ENCODE data around the gene PSMD11.

Gene PSMD11

DNA sequence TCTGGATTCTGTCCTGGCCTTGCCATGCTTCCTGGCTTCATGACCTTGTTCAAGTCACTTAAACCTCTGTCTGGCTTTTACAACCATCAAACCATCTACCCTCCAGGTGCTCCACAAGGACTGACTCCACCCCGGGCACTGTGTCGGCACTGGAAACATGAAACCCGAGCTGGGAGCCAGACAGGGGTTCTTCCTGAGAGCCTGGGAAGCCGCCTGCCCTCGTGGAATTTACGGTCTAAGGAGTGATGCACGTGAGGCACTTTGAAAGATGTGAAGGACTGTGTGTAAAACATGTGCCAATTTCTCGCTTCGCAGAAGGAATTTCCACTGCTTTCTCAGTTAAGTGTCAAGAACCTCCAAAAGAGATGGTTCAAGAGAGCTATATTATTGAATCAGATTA is 54.1 kb downstream of the PSMD11 start:
- H3K4me3 ChIP-seq (ENCODE audit: low read depth, low read length) = no peak overlapping the region
- no peak overlapping the region for H2BK12ac ChIP-seq (ENCODE audit: low read length)
- H3K27ac ChIP-seq (ENCODE audit: low read depth, low read length) = no peak overlapping the region
- no peak overlapping the region for H3K14ac ChIP-seq (ENCODE audit: low read length)
- no peak overlapping the region for H4K8ac ChIP-seq (ENCODE audit: low read depth, low read length)
- H3K18ac ChIP-seq (ENCODE audit: low read length) = no peak overlapping the region
- no peaks in the 10 kb centered on the region for H3K79me1 ChIP-seq (ENCODE audit: low read length)
- H3K9me3 ChIP-seq (ENCODE audit: insufficient read depth, low read depth, low read length) = no peaks in the 10 kb centered on the region
- H2AK5ac ChIP-seq (ENCODE audit: low read length) = no peak overlapping the region
- H3K79me2 ChIP-seq (ENCODE audit: control insufficient read depth, insufficient read depth, low read length, poor library complexity) = no peaks in the 10 kb centered on the region
- H4K91ac ChIP-seq (ENCODE audit: low read depth, low read length) = no peak overlapping the region
- H2BK120ac ChIP-seq (ENCODE audit: insufficient read depth, low read length, poor library complexity) = no peak overlapping the region
- H3K36me3 ChIP-seq (ENCODE audit: control insufficient read depth in 1 of 2, insufficient read depth in 2 of 2, low read length in 2 of 2) = no peaks in the 10 kb centered on the region
- no peak overlapping the region for H3K4ac ChIP-seq (ENCODE audit: low read depth, low read length)
- H3K4me2 ChIP-seq (ENCODE audit: low read length) = no peak overlapping the region
- H3K4me1 ChIP-seq (ENCODE audit: control insufficient read depth in 1 of 2, insufficient read depth in 2 of 2, low read length in 2 of 2) = peaks cover 4 to 8% of the 10 kb centered on the region in 2 experiments
- no peaks in the 10 kb centered on the region for H3K27me3 ChIP-seq (ENCODE audit: insufficient read depth, low read length)
- no peak for DNase-seq
- WGBS (ENCODE audit: extremely low coverage, insufficient coverage, insufficient read length) = no CpG with 5 or more reads among the region's 9 CpGs
- H4K12ac ChIP-seq (ENCODE audit: low read depth, low read length) = no peak overlapping the region
- no peak overlapping the region for H2AFZ ChIP-seq (ENCODE audit: insufficient read depth, low read length, poor library complexity)
- no peak overlapping the region for H3K9ac ChIP-seq (ENCODE audit: low read length)
- no peak overlapping the region for H3K23ac ChIP-seq (ENCODE audit: low read length)
- H2BK5ac ChIP-seq (ENCODE audit: low read depth, low read length, poor library complexity) = no peak overlapping the region

DNA sequence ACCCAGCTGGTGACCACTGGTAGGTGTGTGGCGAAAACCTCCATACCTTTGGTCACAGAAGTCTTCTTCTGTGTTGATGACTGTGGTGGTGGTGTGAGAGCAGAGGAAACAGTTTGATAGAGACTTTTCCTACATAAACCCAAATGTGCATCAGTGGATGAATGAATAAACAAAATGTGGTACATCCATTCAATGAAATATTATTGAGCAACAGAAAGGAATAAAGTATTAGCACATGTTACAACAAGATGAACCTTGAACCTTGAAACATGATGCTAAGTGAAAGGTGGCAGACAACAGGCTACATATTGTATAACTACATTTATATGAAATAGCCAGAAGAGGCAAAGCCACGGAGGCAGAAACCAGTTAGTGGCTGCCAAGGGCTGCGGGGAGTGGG is 57.7 kb downstream of the PSMD11 start:
- no peaks in the 10 kb centered on the region for H3K27me3 ChIP-seq (ENCODE audit: insufficient read depth, low read length)
- no peak overlapping the region for H2BK12ac ChIP-seq (ENCODE audit: low read length)
- H3K4me3 ChIP-seq (ENCODE audit: low read depth, low read length) = no peak overlapping the region
- WGBS (ENCODE audit: extremely low coverage, insufficient coverage, insufficient read length) = no CpG with 5 or more reads among the region's 3 CpGs
- no peak overlapping the region for H3K14ac ChIP-seq (ENCODE audit: low read length)
- H3K23ac ChIP-seq (ENCODE audit: low read length) = no peak overlapping the region
- H3K27ac ChIP-seq (ENCODE audit: low read depth, low read length) = no peak overlapping the region
- H3K18ac ChIP-seq (ENCODE audit: low read length) = no peak overlapping the region
- H3K79me2 ChIP-seq (ENCODE audit: control insufficient read depth, insufficient read depth, low read length, poor library complexity) = no peaks in the 10 kb centered on the region
- no peak overlapping the region for H4K91ac ChIP-seq (ENCODE audit: low read depth, low read length)
- DNase-seq = no peak
- H2AK5ac ChIP-seq (ENCODE audit: low read length) = no peak overlapping the region
- no peaks in the 10 kb centered on the region for H3K79me1 ChIP-seq (ENCODE audit: low read length)
- H3K9me3 ChIP-seq (ENCODE audit: insufficient read depth, low read depth, low read length) = no peaks in the 10 kb centered on the region
- H2BK5ac ChIP-seq (ENCODE audit: low read depth, low read length, poor library complexity) = no peak overlapping the region
- H2BK120ac ChIP-seq (ENCODE audit: insufficient read depth, low read length, poor library complexity) = no peak overlapping the region
- H3K9ac ChIP-seq (ENCODE audit: low read length) = no peak overlapping the region
- H4K12ac ChIP-seq (ENCODE audit: low read depth, low read length) = no peak overlapping the region
- no peak overlapping the region for H4K8ac ChIP-seq (ENCODE audit: low read depth, low read length)
- H3K4ac ChIP-seq (ENCODE audit: low read depth, low read length) = no peak overlapping the region
- no peaks in the 10 kb centered on the region for H3K36me3 ChIP-seq (ENCODE audit: control insufficient read depth in 1 of 2, insufficient read depth in 2 of 2, low read length in 2 of 2)
- H2AFZ ChIP-seq (ENCODE audit: insufficient read depth, low read length, poor library complexity) = no peak overlapping the region
- H3K4me2 ChIP-seq (ENCODE audit: low read length) = no peak overlapping the region
- H3K4me1 ChIP-seq (ENCODE audit: control insufficient read depth in 1 of 2, insufficient read depth in 2 of 2, low read length in 2 of 2) = peaks cover 0 to 5% of the 10 kb centered on the region in 2 experiments

DNA sequence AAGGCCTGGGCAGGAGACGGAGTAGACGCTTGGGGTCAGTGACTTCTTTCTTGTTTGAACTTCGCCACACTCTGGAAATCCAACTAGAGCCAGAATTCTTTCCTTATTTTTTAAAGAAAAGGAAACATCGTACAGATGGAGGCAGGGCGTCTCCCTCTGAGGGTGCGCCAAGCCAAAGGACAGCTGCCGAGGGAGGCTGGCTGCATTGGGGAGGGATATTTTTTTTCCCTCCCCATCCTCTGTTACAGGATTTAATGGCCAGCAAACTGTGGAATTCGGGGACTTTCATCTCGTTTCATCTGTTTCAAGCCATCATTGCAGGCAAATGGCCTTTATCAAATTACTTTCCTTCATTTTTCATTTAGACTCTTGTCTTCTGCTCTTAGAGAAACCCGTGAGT is 58.4 kb downstream of the PSMD11 start:
- DNase-seq = no peak
- H3K79me2 ChIP-seq (ENCODE audit: control insufficient read depth, insufficient read depth, low read length, poor library complexity) = no peaks in the 10 kb centered on the region
- H3K14ac ChIP-seq (ENCODE audit: low read length) = no peak overlapping the region
- H3K79me1 ChIP-seq (ENCODE audit: low read length) = no peaks in the 10 kb centered on the region
- H3K9ac ChIP-seq (ENCODE audit: low read length) = no peak overlapping the region
- no peak overlapping the region for H3K18ac ChIP-seq (ENCODE audit: low read length)
- H2AFZ ChIP-seq (ENCODE audit: insufficient read depth, low read length, poor library complexity) = no peak overlapping the region
- no peak overlapping the region for H2BK120ac ChIP-seq (ENCODE audit: insufficient read depth, low read length, poor library complexity)
- no peaks in the 10 kb centered on the region for H3K9me3 ChIP-seq (ENCODE audit: insufficient read depth, low read depth, low read length)
- H2BK5ac ChIP-seq (ENCODE audit: low read depth, low read length, poor library complexity) = no peak overlapping the region
- no peak overlapping the region for H3K4me2 ChIP-seq (ENCODE audit: low read length)
- H4K8ac ChIP-seq (ENCODE audit: low read depth, low read length) = no peak overlapping the region
- H2BK12ac ChIP-seq (ENCODE audit: low read length) = no peak overlapping the region
- no peak overlapping the region for H3K27ac ChIP-seq (ENCODE audit: low read depth, low read length)
- no peak overlapping the region for H3K4ac ChIP-seq (ENCODE audit: low read depth, low read length)
- H3K27me3 ChIP-seq (ENCODE audit: insufficient read depth, low read length) = no peaks in the 10 kb centered on the region
- H4K12ac ChIP-seq (ENCODE audit: low read depth, low read length) = no peak overlapping the region
- peaks cover 0 to 5% of the 10 kb centered on the region in 2 experiments for H3K4me1 ChIP-seq (ENCODE audit: control insufficient read depth in 1 of 2, insufficient read depth in 2 of 2, low read length in 2 of 2)
- no peak overlapping the region for H3K23ac ChIP-seq (ENCODE audit: low read length)
- H3K36me3 ChIP-seq (ENCODE audit: control insufficient read depth in 1 of 2, insufficient read depth in 2 of 2, low read length in 2 of 2) = no peaks in the 10 kb centered on the region
- no CpG with 5 or more reads among the region's 10 CpGs for WGBS (ENCODE audit: extremely low coverage, insufficient coverage, insufficient read length)
- no peak overlapping the region for H3K4me3 ChIP-seq (ENCODE audit: low read depth, low read length)
- H2AK5ac ChIP-seq (ENCODE audit: low read length) = no peak overlapping the region
- H4K91ac ChIP-seq (ENCODE audit: low read depth, low read length) = no peak overlapping the region

DNA sequence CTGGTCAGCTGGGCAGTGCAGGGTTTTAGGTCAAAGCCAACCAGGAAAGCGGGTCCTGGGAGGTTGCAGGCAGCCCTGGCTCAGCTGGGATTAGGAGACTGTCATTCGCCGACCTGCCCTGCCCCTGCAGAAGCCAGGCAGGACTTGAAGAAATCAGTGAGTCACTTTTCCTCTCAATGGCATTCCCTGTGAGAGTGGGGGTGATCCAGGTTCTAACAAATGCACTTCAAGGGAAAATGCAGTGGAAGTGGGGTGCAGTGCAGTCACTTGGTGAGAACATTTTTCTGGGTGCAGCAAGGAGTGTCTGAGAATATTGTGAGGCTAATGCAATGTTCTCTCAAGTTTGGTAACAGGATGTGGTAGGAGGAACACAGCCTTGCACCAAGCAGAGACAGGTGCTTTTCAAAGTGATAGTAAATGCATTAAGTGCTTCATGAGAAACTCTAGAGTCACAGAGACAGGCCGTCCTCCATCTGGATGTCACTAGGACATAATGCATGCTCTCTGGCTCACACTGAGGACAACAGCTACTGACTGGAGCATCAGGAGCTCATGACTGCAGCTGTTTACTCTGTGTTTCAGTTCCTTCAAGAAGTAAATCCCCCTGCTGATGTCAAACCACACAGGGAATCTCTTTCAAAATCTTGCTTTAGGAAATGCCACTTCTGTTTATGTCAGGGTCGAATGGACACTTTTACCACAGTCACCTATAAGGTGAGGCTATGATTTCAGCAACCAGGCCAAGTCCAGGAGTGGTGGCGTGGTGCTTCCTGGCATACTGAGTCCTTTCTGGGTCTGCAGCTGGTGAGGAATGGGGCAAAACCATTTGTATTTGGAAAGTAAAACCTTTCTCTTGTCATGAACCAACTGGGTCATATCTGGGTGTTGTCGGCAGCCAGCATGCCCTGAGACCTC is 59.2 kb downstream of the PSMD11 start:
- WGBS (ENCODE audit: extremely low coverage, insufficient coverage, insufficient read length) = no CpG with 5 or more reads among the region's 7 CpGs

More for the DNA sequence above, 59.2 kb downstream of the PSMD11 start:
- Histone ChIP-seq H2AFZ (ENCODE audit: insufficient read depth, low read length, poor library complexity) (no peak overlapping the region), H3K79me2 (ENCODE audit: control insufficient read depth, insufficient read depth, low read length, poor library complexity) (no peaks in the 10 kb centered on the region), H3K27ac (ENCODE audit: low read depth, low read length) (no peak overlapping the region), H2BK5ac (ENCODE audit: low read depth, low read length, poor library complexity) (no peak overlapping the region), H3K9ac (ENCODE audit: low read length) (peak overlapping the region; percentile 16), H2AK5ac (ENCODE audit: low read length) (no peak overlapping the region), H4K91ac (ENCODE audit: low read depth, low read length) (no peak overlapping the region), H3K4ac (ENCODE audit: low read depth, low read length) (no peak overlapping the region), H3K14ac (ENCODE audit: low read length) (no peak overlapping the region), H3K79me1 (ENCODE audit: low read length) (no peaks in the 10 kb centered on the region), H4K8ac (ENCODE audit: low read depth, low read length) (no peak overlapping the region), H3K9me3 (ENCODE audit: insufficient read depth, low read depth, low read length) (no peaks in the 10 kb centered on the region), H2BK120ac (ENCODE audit: insufficient read depth, low read length, poor library complexity) (no peak overlapping the region), H3K36me3 (ENCODE audit: control insufficient read depth in 1 of 2, insufficient read depth in 2 of 2, low read length in 2 of 2) (no peaks in the 10 kb centered on the region), H4K12ac (ENCODE audit: low read depth, low read length) (no peak overlapping the region), H3K27me3 (ENCODE audit: insufficient read depth, low read length) (no peaks in the 10 kb centered on the region), H3K23ac (ENCODE audit: low read length) (no peak overlapping the region), H3K4me3 (ENCODE audit: low read depth, low read length) (no peak overlapping the region), H3K18ac (ENCODE audit: low read length) (no peak overlapping the region), H2BK12ac (ENCODE audit: low read length) (no peak overlapping the region), H3K4me1 (ENCODE audit: control insufficient read depth in 1 of 2, insufficient read depth in 2 of 2, low read length in 2 of 2) (no peaks in the 10 kb centered on the region), H3K4me2 (ENCODE audit: low read length) (no peak overlapping the region)
- DNase-seq = no peak

All from trophoblast cell (in vitro differentiated cells and primary cell).